SK-N-SH (cell line): ENCODE data around the gene IFI16. TPM values are rescaled to one million over a fixed set of nuclear protein-coding genes. Genes with fewer than 3 reads are reported as not detected.

ENCODE experiments used
- CTCF ChIA-PET: fragments of 300-600, 350-600 bp; formaldehyde crosslinking; extraction: SDS; loops from one replicate; lab custom pipeline; 2021; lab: Yijun Ruan, JAX
- POLR2A ChIA-PET: fragments of 350-600 bp; sonication (Branson Sonifier 250); formaldehyde crosslinking; extraction: SDS; loops from one replicate; lab custom pipeline; 2020; ENCODE audit warnings: antibody characterized with exemption, inconsistent platforms; lab: Yijun Ruan, JAX
- DNase-seq: peaks from one replicate; pipeline ENCODE4 v3.0.0; 2012
- H2AFZ ChIP-seq: fragments of 200-600 bp; sonication (generic); 2 replicates; pipeline ENCODE4 v1.8.1; 2016; ENCODE audit warnings: antibody characterized with exemption, mild to moderate bottlenecking, low read depth
- H3F3A ChIP-seq: fragments of 200-600 bp; sonication (generic); replicated peaks from 2 replicates; pipeline ENCODE3; 2016; ENCODE audit warnings: antibody characterized with exemption, mild to moderate bottlenecking; ENCODE audit not compliant: insufficient read depth
- H3K27ac ChIP-seq, 2 experiments: fragments of 200-500 bp in 1 of 2; fragments of 200-600 bp in 1 of 2; sonication (Bioruptor generic) in 1 of 2; sonication (generic), shearing (Covaris generic) in 1 of 2; 2 replicates each; pipeline versions ENCODE4 v1.5.1 to v1.6.1; 2014 to 2016; ENCODE audit warnings: low read depth in 2 of 2, inconsistent platforms in 1 of 2, low read length in 1 of 2, mild to moderate bottlenecking in 1 of 2, mixed read lengths in 1 of 2
- H3K27me3 ChIP-seq: fragments of 200-600 bp; sonication (generic), shearing (Covaris generic); 2 replicates; pipeline ENCODE4 v1.6.1; 2016; ENCODE audit warnings: mixed run types; ENCODE audit not compliant: insufficient read depth
- H3K36me3 ChIP-seq, 2 experiments: fragments of 200-500 bp in 1 of 2; fragments of 200-600 bp in 1 of 2; sonication (Bioruptor generic) in 1 of 2; sonication (generic) in 1 of 2; replicated peaks in 1 of 2; 2 replicates each; pipeline versions ENCODE3 to v1.5.1; 2014 to 2016; ENCODE audit warnings: low read length in 1 of 2, mild to moderate bottlenecking in 1 of 2; ENCODE audit not compliant: insufficient read depth in 2 of 2, control insufficient read depth in 1 of 2
- H3K4me1 ChIP-seq, 2 experiments: fragments of 200-500 bp in 1 of 2; fragments of 200-600 bp in 1 of 2; sonication (Bioruptor generic) in 1 of 2; sonication (generic), shearing (Covaris generic) in 1 of 2; 2 replicates each; pipeline versions ENCODE4 v1.5.1 to v1.6.1; 2014 to 2016; ENCODE audit warnings: low read depth in 1 of 2, low read length in 1 of 2, mixed run types in 1 of 2; ENCODE audit not compliant: insufficient read depth in 2 of 2, control insufficient read depth in 1 of 2
- H3K4me2 ChIP-seq: fragments of 200-600 bp; sonication (generic), shearing (Covaris generic); 2 replicates; pipeline ENCODE4 v1.6.1; 2017; ENCODE audit warnings: mixed run types
- H3K4me3 ChIP-seq, 2 experiments: fragments of 200-500 bp in 1 of 2; fragments of 200-600 bp in 1 of 2; sonication (Bioruptor generic) in 1 of 2; sonication (generic), shearing (Covaris generic) in 1 of 2; 2 replicates each; pipeline versions ENCODE4 v1.5.1 to v1.8.1; 2014 to 2016; ENCODE audit warnings: low read depth in 2 of 2, inconsistent platforms in 1 of 2, low read length in 1 of 2, mild to moderate bottlenecking in 1 of 2, mixed read lengths in 1 of 2, moderate library complexity in 1 of 2
- H3K79me2 ChIP-seq: fragments of 200-600 bp; sonication (generic); 2 replicates; pipeline ENCODE4 v1.8.1; 2017; ENCODE audit warnings: mild to moderate bottlenecking; ENCODE audit not compliant: insufficient read depth
- H3K9ac ChIP-seq: fragments of 200-600 bp; sonication (generic); 2 replicates; pipeline ENCODE4 v1.6.1; 2017; ENCODE audit warnings: mixed run types
- H3K9me2 ChIP-seq: fragments of 200-600 bp; sonication (generic); 2 replicates; pipeline ENCODE4 v1.6.1; 2017; ENCODE audit warnings: mixed run types
- H3K9me3 ChIP-seq: fragments of 200-600 bp; sonication (generic); 2 replicates; pipeline ENCODE4 v1.6.1; 2017; ENCODE audit warnings: mixed run types, mild to moderate bottlenecking, moderate library complexity
- H4K20me1 ChIP-seq: fragments of 200-600 bp; sonication (generic); 2 replicates; pipeline ENCODE4 v1.6.1; 2017; ENCODE audit warnings: mild to moderate bottlenecking, mixed run types; ENCODE audit not compliant: insufficient read depth
- ELF1 ChIP-seq: IDR thresholded peaks from 2 replicates; pipeline ENCODE4 v1.4.0; 2012
- EP300 ChIP-seq, 2 experiments: IDR thresholded peaks; 2 replicates each; pipeline versions ENCODE4 v1.4.0 to v1.6.1; 2012; ENCODE audit warnings: borderline replicate concordance in 1 of 2, low read depth in 1 of 2, low read length in 1 of 2
- FOSL2 ChIP-seq: IDR thresholded peaks from 2 replicates; pipeline ENCODE4 v1.4.0; 2012; ENCODE audit warnings: low read depth, mild to moderate bottlenecking, moderate library complexity, borderline replicate concordance
- FOXJ3 ChIP-seq: sonication (generic); formaldehyde crosslinking; IDR thresholded peaks from 2 replicates; pipeline ENCODE4 v1.5.1; 2020; ENCODE audit warnings: mild to moderate bottlenecking, missing genetic modification reagents
- GATA2 ChIP-seq: sonication (generic); formaldehyde crosslinking; IDR thresholded peaks from 2 replicates; pipeline ENCODE4 v1.5.0; 2020; ENCODE audit warnings: mild to moderate bottlenecking, missing genetic modification reagents
- JUND ChIP-seq: IDR thresholded peaks from 2 replicates; pipeline ENCODE4 v1.4.0; 2012
- MEF2A ChIP-seq: IDR thresholded peaks from 2 replicates; pipeline ENCODE4 v1.4.0; 2012; ENCODE audit warnings: low read depth, borderline replicate concordance
- NRF1 ChIP-seq: IDR thresholded peaks from 2 replicates; pipeline ENCODE4 v1.6.1; 2012; ENCODE audit warnings: low read depth, mild to moderate bottlenecking, low read length
- POLR2AphosphoS5 ChIP-seq: IDR thresholded peaks from 2 replicates; pipeline ENCODE4 v1.6.1; 2012; ENCODE audit warnings: low read depth, low read length
- RCOR1 ChIP-seq: fragments of 150-350 bp; IDR thresholded peaks from 2 replicates; pipeline ENCODE4 v1.6.1; 2017; ENCODE audit warnings: antibody characterized with exemption, low read length
- RFX5 ChIP-seq: IDR thresholded peaks from 2 replicates; pipeline ENCODE4 v1.6.1; 2012; ENCODE audit warnings: mild to moderate bottlenecking, improper control_type of control experiment, low read length
- RXRA ChIP-seq: IDR thresholded peaks from 2 replicates; pipeline ENCODE4 v1.4.0; 2012; ENCODE audit warnings: low read depth, mild to moderate bottlenecking, borderline replicate concordance
- SMC3 ChIP-seq: IDR thresholded peaks from 2 replicates; pipeline ENCODE4 v1.6.1; 2012; ENCODE audit warnings: low read depth, low read length, improper control_type of control experiment
- TAF1 ChIP-seq: IDR thresholded peaks from 2 replicates; pipeline ENCODE4 v1.6.1; 2012; ENCODE audit warnings: low read depth, mild to moderate bottlenecking, low read length, moderate library complexity, borderline replicate concordance
- WGBS: methylation state at CpG from one replicate; pipeline ENCODE4 v1.1.6; 2017; ENCODE audit warnings: low lambda C conversion rate; 5-methylcytosine and 5-hydroxymethylcytosine counted together
- polyA plus RNA-seq, 3 experiments: library from polyadenylated mRNA; depleted of rRNA; stranded (reverse); fragments of >200 nt; gene quantifications; 2 replicates each; pipeline ENCODE4 v1.2.3, GENCODE V29; 2012
- TF ChIP-seq, protein P1 (sequence below): fragments of 150-350 bp; IDR thresholded peaks from 2 replicates; pipeline ENCODE4 v1.6.1; 2016; ENCODE audit warnings: mild to moderate bottlenecking, low read depth, low read length
- TF ChIP-seq, protein P2 (sequence below): fragments of 200-600 bp; sonication (generic); IDR thresholded peaks from 2 replicates; pipeline ENCODE4 v1.6.1; 2017; ENCODE audit warnings: antibody characterized with exemption, mild to moderate bottlenecking, moderate library complexity
- TF ChIP-seq, protein P3 (sequence below): IDR thresholded peaks from 2 replicates; pipeline ENCODE4 v1.4.0; 2012; ENCODE audit warnings: low read depth, borderline replicate concordance

The IFI16 gene
- polyA plus RNA-seq, 1 of the 3 experiments (the other 2 are of a cell fraction), result 56.1 TPM

DNA sequence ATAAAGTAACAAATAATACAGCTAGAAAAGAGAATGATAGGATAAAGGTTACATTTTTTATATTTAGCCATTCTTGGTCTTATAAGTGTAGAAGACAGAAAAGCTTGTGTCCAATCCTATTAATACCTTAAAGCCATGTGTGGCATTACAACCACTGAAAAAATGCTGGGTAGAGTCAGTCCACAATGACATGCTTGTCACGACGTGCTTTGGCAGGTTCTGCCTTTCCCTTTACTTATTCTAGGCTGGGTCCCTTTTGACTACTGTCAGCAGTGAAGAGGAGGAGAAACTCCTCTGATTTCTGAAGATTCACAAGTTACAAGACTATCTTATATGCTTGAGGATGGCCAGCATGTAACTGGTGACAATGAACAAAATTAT lies 81.5 kb downstream of the IFI16 start:
- no peak for DNase-seq
- TF ChIP-seq, protein P1, sequence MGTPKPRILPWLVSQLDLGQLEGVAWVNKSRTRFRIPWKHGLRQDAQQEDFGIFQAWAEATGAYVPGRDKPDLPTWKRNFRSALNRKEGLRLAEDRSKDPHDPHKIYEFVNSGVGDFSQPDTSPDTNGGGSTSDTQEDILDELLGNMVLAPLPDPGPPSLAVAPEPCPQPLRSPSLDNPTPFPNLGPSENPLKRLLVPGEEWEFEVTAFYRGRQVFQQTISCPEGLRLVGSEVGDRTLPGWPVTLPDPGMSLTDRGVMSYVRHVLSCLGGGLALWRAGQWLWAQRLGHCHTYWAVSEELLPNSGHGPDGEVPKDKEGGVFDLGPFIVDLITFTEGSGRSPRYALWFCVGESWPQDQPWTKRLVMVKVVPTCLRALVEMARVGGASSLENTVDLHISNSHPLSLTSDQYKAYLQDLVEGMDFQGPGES, result no peak
- TF ChIP-seq RXRA (no peak), TAF1 (no peak), GATA2 (no peak), NRF1 (no peak), SMC3 (no peak), EP300 (IDR thresholded peaks at IDR 0.05; ENCODE audit: borderline replicate concordance in 1 of 2, low read depth in 1 of 2, low read length in 1 of 2) (no peak), RFX5 (no peak), POLR2AphosphoS5 (no peak), JUND (no peak), RCOR1 (no peak), ELF1 (no peak), FOXJ3 (CRISPR knock-in tag) (no peak), MEF2A (no peak), FOSL2 (no peak)
- TF ChIP-seq, protein P2, sequence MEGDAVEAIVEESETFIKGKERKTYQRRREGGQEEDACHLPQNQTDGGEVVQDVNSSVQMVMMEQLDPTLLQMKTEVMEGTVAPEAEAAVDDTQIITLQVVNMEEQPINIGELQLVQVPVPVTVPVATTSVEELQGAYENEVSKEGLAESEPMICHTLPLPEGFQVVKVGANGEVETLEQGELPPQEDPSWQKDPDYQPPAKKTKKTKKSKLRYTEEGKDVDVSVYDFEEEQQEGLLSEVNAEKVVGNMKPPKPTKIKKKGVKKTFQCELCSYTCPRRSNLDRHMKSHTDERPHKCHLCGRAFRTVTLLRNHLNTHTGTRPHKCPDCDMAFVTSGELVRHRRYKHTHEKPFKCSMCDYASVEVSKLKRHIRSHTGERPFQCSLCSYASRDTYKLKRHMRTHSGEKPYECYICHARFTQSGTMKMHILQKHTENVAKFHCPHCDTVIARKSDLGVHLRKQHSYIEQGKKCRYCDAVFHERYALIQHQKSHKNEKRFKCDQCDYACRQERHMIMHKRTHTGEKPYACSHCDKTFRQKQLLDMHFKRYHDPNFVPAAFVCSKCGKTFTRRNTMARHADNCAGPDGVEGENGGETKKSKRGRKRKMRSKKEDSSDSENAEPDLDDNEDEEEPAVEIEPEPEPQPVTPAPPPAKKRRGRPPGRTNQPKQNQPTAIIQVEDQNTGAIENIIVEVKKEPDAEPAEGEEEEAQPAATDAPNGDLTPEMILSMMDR, result no peak
- TF ChIP-seq, protein P3, sequence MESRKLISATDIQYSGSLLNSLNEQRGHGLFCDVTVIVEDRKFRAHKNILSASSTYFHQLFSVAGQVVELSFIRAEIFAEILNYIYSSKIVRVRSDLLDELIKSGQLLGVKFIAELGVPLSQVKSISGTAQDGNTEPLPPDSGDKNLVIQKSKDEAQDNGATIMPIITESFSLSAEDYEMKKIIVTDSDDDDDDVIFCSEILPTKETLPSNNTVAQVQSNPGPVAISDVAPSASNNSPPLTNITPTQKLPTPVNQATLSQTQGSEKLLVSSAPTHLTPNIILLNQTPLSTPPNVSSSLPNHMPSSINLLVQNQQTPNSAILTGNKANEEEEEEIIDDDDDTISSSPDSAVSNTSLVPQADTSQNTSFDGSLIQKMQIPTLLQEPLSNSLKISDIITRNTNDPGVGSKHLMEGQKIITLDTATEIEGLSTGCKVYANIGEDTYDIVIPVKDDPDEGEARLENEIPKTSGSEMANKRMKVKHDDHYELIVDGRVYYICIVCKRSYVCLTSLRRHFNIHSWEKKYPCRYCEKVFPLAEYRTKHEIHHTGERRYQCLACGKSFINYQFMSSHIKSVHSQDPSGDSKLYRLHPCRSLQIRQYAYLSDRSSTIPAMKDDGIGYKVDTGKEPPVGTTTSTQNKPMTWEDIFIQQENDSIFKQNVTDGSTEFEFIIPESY, result no peak
- peak overlapping the region; percentile 50; the same call in 1 of the 2 replicates for H3K4me2 ChIP-seq
- no peaks in the 10 kb centered on the region for H3K9me2 ChIP-seq
- no peaks in the 10 kb centered on the region for H3K9me3 ChIP-seq
- H3K9ac ChIP-seq, result no peak overlapping the region; the same call in 1 of the 2 replicates
- ChIA-PET CTCF (interaction anchor here (1.9 kb wide), 1 partner anchor 19 kb away, joined by 6 read pairs; no protein-coding TSS in a partner anchor), POLR2A (no interaction called here)
- no peak overlapping the region for H3K4me3 ChIP-seq
- H3K79me2 ChIP-seq, result no peaks in the 10 kb centered on the region
- H2AFZ ChIP-seq, result peak overlapping the region; percentile 45; the same call in 1 of the 2 replicates
- H3K27me3 ChIP-seq, result no peaks in the 10 kb centered on the region
- H3K4me1 ChIP-seq, result peaks cover 0 to 15% of the 10 kb centered on the region in 2 experiments; a peak in 3 of 4 replicates
- H3F3A ChIP-seq, result peaks cover 28% of the 10 kb centered on the region
- no peaks in the 10 kb centered on the region for H3K36me3 ChIP-seq
- H4K20me1 ChIP-seq, result no peaks in the 10 kb centered on the region
- H3K27ac ChIP-seq, result peak overlapping the region in 1 of 2 experiments; percentile 86; a peak in 2 of 4 replicates
- 10% methylated on average over 2 of the region's 2 CpGs for WGBS
